Fibroblast of lung (primary cell): Measurements from ENCODE around the gene XCL2.
"Not testable (repeated sequence)": the region's sequence is repeated elsewhere in the genome, so short reads cannot be mapped to it uniquely, and the experiment has no call there.

ENCODE experiments used
- CTCF ChIP-seq, 2 donors: IDR thresholded peaks in 1 of 2; conservative IDR thresholded peaks in 1 of 2; 1 replicate in 1 of 2; 2 replicates in 1 of 2; pipeline ENCODE4 v1.5.1; 2011 to 2012; ENCODE audit warnings: low read length in 2 of 2, control low read depth in 1 of 2, inconsistent platforms in 1 of 2, low read depth in 1 of 2, mild to moderate bottlenecking in 1 of 2
- EZH2 ChIP-seq: IDR thresholded peaks from 2 replicates; pipeline ENCODE4 v1.5.1; 2012; ENCODE audit warnings: low read length, control low read depth, mild to moderate bottlenecking; ENCODE audit errors: missing control alignments

- TF ChIP-seq CTCF (conservative IDR thresholded peaks at IDR 0.05 in 1 of 2, IDR thresholded peaks at IDR 0.05 in 1 of 2; ENCODE audit: low read depth in 1 of 2, low read length in 2 of 2); EZH2: not testable (repeated sequence)
Measured at GRCh38 chr1:168578531-168579185, 34.9 kb upstream of the XCL2 start.
